Activated naive CD4-positive, alpha-beta T cell treated with anti-CD3 and anti-CD28 coated beads for 36 hours (primary cell): ENCODE measurements around the gene TALDO1. TPM values are rescaled to one million over a fixed set of nuclear protein-coding genes. Genes with fewer than 3 reads are reported as not detected.

ENCODE experiments used
- CTCF ChIA-PET: fragments of 350-600 bp; sonication (Branson Sonifier 250); formaldehyde crosslinking; loops from one replicate; lab custom pipeline; 2021; ENCODE audit warnings: antibody characterized with exemption; lab: Charles Lee
- DNase-seq: peaks from one replicate; pipeline ENCODE4 v3.0.0-alpha.2; 2020
- H3K27ac Mint-ChIP-seq: one replicate; pipeline ENCODE4 v1.8.0; 2021; ENCODE audit warnings: mild to moderate bottlenecking, mixed read lengths
- H3K27me3 Mint-ChIP-seq: one replicate; pipeline ENCODE4 v1.8.0; 2021; ENCODE audit warnings: low read depth, mixed read lengths
- H3K36me3 Mint-ChIP-seq: one replicate; pipeline ENCODE4 v1.8.0; 2021; ENCODE audit warnings: low read depth, mixed read lengths
- H3K4me1 Mint-ChIP-seq: one replicate; pipeline ENCODE4 v1.8.0; 2021; ENCODE audit warnings: low read depth, mixed read lengths
- H3K4me3 Mint-ChIP-seq: one replicate; pipeline ENCODE4 v1.8.0; 2021; ENCODE audit warnings: mild to moderate bottlenecking, moderate library complexity, mixed read lengths
- H3K9me3 Mint-ChIP-seq: one replicate; pipeline ENCODE4 v1.8.0; 2021; ENCODE audit warnings: mixed read lengths
- intact Hi-C: fragments of 100-400 bp; cut with micrococcal nuclease; formaldehyde crosslinking; loops from one replicate; pipeline ENCODE4 v1.15.1; 2023
- total RNA-seq, 2 experiments: library from RNA; stranded (reverse); gene quantifications; one replicate each; pipeline ENCODE4 v1.2.3, GENCODE V29; 2021

The TALDO1 gene
- total RNA-seq, 2 experiments from 2014 or later, result 327 to 360 TPM

DNA sequence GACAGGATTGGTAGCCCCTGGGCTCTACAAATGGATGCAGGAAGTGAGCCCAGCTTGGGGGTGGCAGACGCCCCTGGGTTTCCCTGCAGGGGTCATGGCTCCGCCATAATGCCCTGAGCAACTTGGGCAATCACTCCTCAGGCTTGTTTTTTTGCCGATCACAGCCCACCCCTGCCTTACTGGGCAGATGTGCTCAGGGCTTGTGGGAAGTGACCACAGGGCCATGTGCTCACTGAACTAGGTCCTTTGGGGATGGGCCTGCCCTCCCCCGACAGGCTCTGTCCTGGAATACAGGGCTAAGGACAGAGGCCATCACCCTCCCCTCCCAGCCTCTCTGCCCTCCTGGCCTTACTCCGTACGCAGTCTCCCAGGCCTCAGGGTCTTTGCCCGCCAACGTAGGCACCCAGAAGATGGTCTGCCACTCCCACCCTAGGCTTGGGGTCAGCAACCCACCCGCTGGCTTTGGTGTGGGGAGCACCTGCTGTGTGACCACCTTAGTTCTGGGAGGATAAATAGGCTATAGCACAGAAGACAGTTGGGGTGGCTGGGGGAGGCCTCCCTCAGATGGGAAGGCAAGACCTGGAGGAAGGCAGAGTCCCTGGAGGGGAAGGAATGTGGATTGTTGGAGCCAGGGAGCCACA, 66.3 kb downstream of the TALDO1 start:
- DNase-seq, result no peak
- intact Hi-C loops, result no loop called here
- Mint-ChIP-seq H3K27me3 (no peaks in the 10 kb centered on the region), H3K27ac (no peak overlapping the region), H3K9me3 (no peaks in the 10 kb centered on the region), H3K4me3 (no peak overlapping the region), H3K4me1 (peaks cover 24% of the 10 kb centered on the region), H3K36me3 (peaks cover 30% of the 10 kb centered on the region)
- CTCF ChIA-PET, result no interaction called here

Other genes with a start within 250 kb of the TALDO1 start
- 100 to 1,000 TPM; 101 to 102 TPM for gene RNH1, start 240.2 kb upstream of the TALDO1 start, total RNA-seq
- gene HRAS, start 211.9 kb upstream of the TALDO1 start, total RNA-seq, result 10 to 100 TPM; 22.0 to 25.8 TPM
- gene LRRC56, start 209.9 kb upstream of the TALDO1 start, total RNA-seq, result 1 to 10 TPM; 1.0 to 1.3 TPM
- gene LMNTD2, start 186.7 kb upstream of the TALDO1 start, total RNA-seq, result 1 to 10 TPM; 4.5 to 5.2 TPM
- gene RASSF7, start 186.5 kb upstream of the TALDO1 start, total RNA-seq, result 1 to 10 TPM; 8.3 to 9.9 TPM
- 10 to 100 TPM; 25.6 to 26.1 TPM for gene PHRF1, start 171.0 kb upstream of the TALDO1 start, total RNA-seq
- 10 to 100 TPM; 83.2 to 92.7 TPM for gene IRF7, start 131.5 kb upstream of the TALDO1 start, total RNA-seq
- gene CDHR5, start 122.5 kb upstream of the TALDO1 start, total RNA-seq, result not detected
- gene SCT, start 120.3 kb upstream of the TALDO1 start, total RNA-seq, result not detected
- 1 to 10 TPM; 1.0 to 1.2 TPM for gene DRD4, start 110.2 kb upstream of the TALDO1 start, total RNA-seq
- 10 to 100 TPM; 57.5 to 67.9 TPM for gene DEAF1, start 52.2 kb upstream of the TALDO1 start, total RNA-seq
- 1 to 10 TPM; 5.6 to 6.0 TPM for gene TMEM80, start 51.6 kb upstream of the TALDO1 start, total RNA-seq
- gene EPS8L2, start 41.2 kb upstream of the TALDO1 start, total RNA-seq, result 1 to 10 TPM; 7.1 to 8.1 TPM
- gene GATD1, start 30.0 kb downstream of the TALDO1 start, total RNA-seq, result 10 to 100 TPM; 33.0 to 34.3 TPM
- gene CEND1, start 42.6 kb downstream of the TALDO1 start, total RNA-seq, result under 1 TPM in 1 of 2 experiments, not detected in 1; 0.17 TPM
- gene SLC25A22, start 50.8 kb downstream of the TALDO1 start, total RNA-seq, result 10 to 100 TPM; 19.1 to 21.8 TPM
- gene PIDD1, start 57.8 kb downstream of the TALDO1 start, total RNA-seq, result 10 to 100 TPM; 43.2 to 45.2 TPM
- gene RPLP2, start 62.5 kb downstream of the TALDO1 start, total RNA-seq, result 1,000 to 10,000 TPM; 3,807 to 3,940 TPM
- gene PNPLA2, start 71.5 kb downstream of the TALDO1 start, total RNA-seq, result 10 to 100 TPM; 15.5 to 22.6 TPM
- under 1 TPM; 0.32 to 0.41 TPM for gene CRACR2B, start 80.5 kb downstream of the TALDO1 start, total RNA-seq
- gene CD151, start 85.5 kb downstream of the TALDO1 start, total RNA-seq, result 10 to 100 TPM; 16.3 to 18.1 TPM
- gene POLR2L, start 95.1 kb downstream of the TALDO1 start, total RNA-seq, result 10 to 100 TPM; 68.1 to 68.2 TPM
- gene TSPAN4, start 95.4 kb downstream of the TALDO1 start, total RNA-seq, result 1 to 10 TPM; 5.0 to 6.3 TPM
- 10 to 100 TPM; 51.8 to 56.3 TPM for gene CHID1, start 163.3 kb downstream of the TALDO1 start, total RNA-seq
- gene AP2A2, start 178.4 kb downstream of the TALDO1 start, total RNA-seq, result 10 to 100 TPM; 34.6 to 36.6 TPM